ENCODE measurements around the gene CCDC187.
"Not testable (repeated sequence)": the region's sequence is repeated elsewhere in the genome, so short reads cannot be mapped to it uniquely, and the experiment has no call there.

CCDC187 gene

GRCh38 chr9:136237486-136238341 is 66.2 kb downstream of the CCDC187 start:
- no peak for DNase-seq

GRCh38 chr9:136236471-136237410 is 67.2 kb downstream of the CCDC187 start:
- DNase-seq: not testable (repeated sequence)

- no peak for DNase-seq
Measured at GRCh38 chr9:136235709-136236455, 68.0 kb downstream of the CCDC187 start.

- DNase-seq: no peak
Measured at GRCh38 chr9:136235171-136235570, 68.7 kb downstream of the CCDC187 start.

GRCh38 chr9:136234597-136234996 is 69.3 kb downstream of the CCDC187 start:
- peak in 1 of 4 experiments; percentile 14 for DNase-seq

GRCh38 chr9:136233868-136234267 is 70.0 kb downstream of the CCDC187 start:
- DNase-seq: no peak

GRCh38 chr9:136233411-136233810 is 70.5 kb downstream of the CCDC187 start:
- no peak for DNase-seq

- no peak for DNase-seq
Measured at GRCh38 chr9:136232969-136233368, 70.9 kb downstream of the CCDC187 start.

- DNase-seq: no peak
Measured at GRCh38 chr9:136231478-136232297, 72.2 kb downstream of the CCDC187 start.

- no peak for DNase-seq
Measured at GRCh38 chr9:136230773-136231172, 73.1 kb downstream of the CCDC187 start.

GRCh38 chr9:136230365-136230764 is 73.5 kb downstream of the CCDC187 start:
- DNase-seq: no peak

GRCh38 chr9:136229096-136230065 is 74.5 kb downstream of the CCDC187 start:
- DNase-seq: no peak

GRCh38 chr9:136228107-136228875 is 75.6 kb downstream of the CCDC187 start:
- no peak for DNase-seq

GRCh38 chr9:136226680-136227407 is 77.0 kb downstream of the CCDC187 start:
- DNase-seq: no peak

- DNase-seq: peak; percentile 31 to 52 (median 51)
Measured at GRCh38 chr9:136225748-136226679, 77.9 kb downstream of the CCDC187 start.

GRCh38 chr9:136225366-136225747 is 78.5 kb downstream of the CCDC187 start:
- DNase-seq: no peak

GRCh38 chr9:136223871-136224640 is 79.8 kb downstream of the CCDC187 start:
- no peak for DNase-seq

Measured in activated CD4-positive, CD25-positive, alpha-beta regulatory T cell (primary cell).